ENCODE results near the gene FER. TPM values are rescaled to one million over a fixed set of nuclear protein-coding genes. Genes with fewer than 3 reads are reported as not detected.
"Not testable (repeated sequence)": the region's sequence is repeated elsewhere in the genome, so short reads cannot be mapped to it uniquely, and the experiment has no call there.

Gene FER
- total RNA-seq (10 to 100 TPM in 3 of 5 donors, 1 to 10 TPM in 2; 7.0 to 19.6 (median 10.4) TPM), total RNA-seq (14.5 to 74.1 (median 26.2) reads per million in 29 experiments)
- total RNA-seq (2013): 16.9 TPM

DNA sequence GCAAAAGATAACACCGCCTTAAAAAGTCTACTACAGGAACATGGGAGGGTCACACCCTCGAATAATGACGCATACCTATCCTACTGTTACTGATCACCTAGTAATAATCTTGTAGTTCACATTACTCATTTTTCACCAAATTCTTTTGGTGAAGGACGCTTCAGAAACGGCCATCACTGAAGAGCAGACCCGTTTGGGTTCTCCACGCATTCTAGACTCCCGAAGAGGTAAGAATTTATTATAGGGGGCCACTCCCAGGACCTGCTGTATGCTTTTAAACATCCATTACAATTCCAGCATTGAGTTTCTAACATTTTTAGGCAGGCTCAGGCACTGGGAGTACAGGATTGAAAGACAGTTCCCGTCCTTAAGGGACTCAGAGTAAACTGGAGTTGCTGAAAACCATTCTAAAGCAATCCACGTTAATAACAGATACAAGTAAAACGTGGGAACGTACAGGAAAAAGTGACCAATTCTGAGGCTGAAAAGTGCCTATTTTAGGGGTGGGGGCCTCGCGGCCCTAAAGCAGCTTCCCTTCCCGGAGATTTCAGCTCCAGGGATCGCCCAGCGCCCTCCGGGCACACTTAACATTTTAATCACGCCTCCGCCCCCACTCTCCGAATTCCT is at the start of gene FER:
Gene FER (plus strand): TSS at position 124 of the 627 bp plus-strand sequence. CDS start 50,286 bp downstream, outside the sequence.
- Histone ChIP-seq H3K4me1 (ENCODE audit: control insufficient read depth in 1 of 2, extremely low read depth in 1 of 2, insufficient read depth in 2 of 2, low read length in 2 of 2) (peaks cover 5 to 13% of the 10 kb centered on the region in 2 experiments), H3K27me3 (replicated peaks in 1 of 2; ENCODE audit: control insufficient read depth in 2 of 2, extremely low read depth in 1 of 2, insufficient read depth in 2 of 2, low read length in 1 of 2) (no peaks in the 10 kb centered on the region), H3K36me3 (ENCODE audit: control insufficient read depth in 2 of 2, extremely low read depth in 1 of 2, insufficient read depth in 1 of 2, low read length in 1 of 2) (no peaks in the 10 kb centered on the region), H3K27ac (ENCODE audit: low read length) (peak within 1 kb of the TSS; percentile 89), H3K4me3 (ENCODE audit: control insufficient read depth in 1 of 2, extremely low read depth in 1 of 2, low read length in 1 of 2) (peak within 1 kb of the TSS; percentile 87 to 93), H3K9me3 (no peaks in the 10 kb centered on the region)
- peak within 1 kb of the TSS; percentile 77 to 83 for H3K27ac Mint-ChIP-seq
- ATAC-seq (replicated peaks in 1 of 4) (peak; percentile 8 to 53 (median 12)), DNase-seq (peak in 30 of 35 experiments; percentile 8 to 86 (median 45))
- POLR2A ChIA-PET: interaction anchor here (0.7 to 1.1 kb wide), 4 partner anchors 19 to 366 kb away, joined by 3 to 12 read pairs (median 4); partner anchors contain the start of gene FBXL17 (in 1 of the 2)
- H3K36me3 Mint-ChIP-seq: no peaks in the 10 kb centered on the region
- H3K4me3 Mint-ChIP-seq: peak within 1 kb of the TSS; percentile 87 to 99 (median 89)
- peaks cover 11 to 22% (median 22%) of the 10 kb centered on the region in 3 donors for H3K4me1 Mint-ChIP-seq
- WGBS (ENCODE audit: insufficient coverage): 4% methylated on average over 5 of the region's 21 CpGs
- CTCF ChIA-PET: interaction anchor here in 1 of 2 donors (0.7 kb wide), 1 partner anchor 139 kb away, joined by 5 read pairs; no protein-coding TSS in a partner anchor
- H3K9me3 Mint-ChIP-seq: no peaks in the 10 kb centered on the region
- H3K27me3 Mint-ChIP-seq: peaks cover 0 to 4% of the 10 kb centered on the region in 2 donors

DNA sequence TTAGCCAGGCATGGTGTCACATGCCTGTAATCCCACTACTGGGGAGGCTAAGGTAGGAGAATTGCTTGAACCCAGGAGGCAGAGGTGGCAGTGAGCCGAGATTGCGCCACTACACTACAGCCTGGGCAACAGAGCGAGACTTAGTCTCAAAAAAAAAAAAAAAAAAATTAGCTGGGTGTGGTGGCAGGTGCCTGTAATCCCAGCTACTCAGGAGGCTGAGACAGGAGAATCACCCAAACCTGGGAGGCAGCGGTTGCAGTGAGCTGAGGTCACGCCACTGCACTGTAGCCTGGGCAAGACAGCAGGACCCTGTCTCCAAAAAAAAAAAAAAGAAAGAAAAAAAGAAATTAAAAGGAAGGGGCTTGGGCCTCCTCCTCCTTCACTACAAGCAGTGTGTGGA is 47.3 kb upstream of the FER start:
- ATAC-seq (replicated peaks in 1 of 4); H3K36me3 ChIP-seq (ENCODE audit: control insufficient read depth in 2 of 2, extremely low read depth in 1 of 2, insufficient read depth in 1 of 2, low read length in 1 of 2); H3K27ac ChIP-seq (ENCODE audit: low read length); DNase-seq; H3K4me3 ChIP-seq (ENCODE audit: control insufficient read depth in 1 of 2, extremely low read depth in 1 of 2, low read length in 1 of 2); H3K4me1 Mint-ChIP-seq; H3K27me3 ChIP-seq (replicated peaks in 1 of 2; ENCODE audit: control insufficient read depth in 2 of 2, extremely low read depth in 1 of 2, insufficient read depth in 2 of 2, low read length in 1 of 2); H3K4me1 ChIP-seq (ENCODE audit: control insufficient read depth in 1 of 2, extremely low read depth in 1 of 2, insufficient read depth in 2 of 2, low read length in 2 of 2); H3K4me3 Mint-ChIP-seq; H3K36me3 Mint-ChIP-seq; H3K27me3 Mint-ChIP-seq; H3K9me3 Mint-ChIP-seq; H3K9me3 ChIP-seq; H3K27ac Mint-ChIP-seq: not testable (repeated sequence)
- no CpG with 5 or more reads among the region's 5 CpGs for WGBS (ENCODE audit: insufficient coverage)
- CTCF ChIA-PET: interaction anchor here in 1 of 2 donors (0.6 to 0.7 kb wide), 3 partner anchors 16 to 914 kb away, joined by 3 to 6 read pairs (median 3); no protein-coding TSS in a partner anchor
- POLR2A ChIA-PET: interaction anchor here in 1 of 2 donors (0.6 to 0.7 kb wide), 2 partner anchors 101 to 1156 kb away, joined by 4 to 6 read pairs; no protein-coding TSS in a partner anchor

DNA sequence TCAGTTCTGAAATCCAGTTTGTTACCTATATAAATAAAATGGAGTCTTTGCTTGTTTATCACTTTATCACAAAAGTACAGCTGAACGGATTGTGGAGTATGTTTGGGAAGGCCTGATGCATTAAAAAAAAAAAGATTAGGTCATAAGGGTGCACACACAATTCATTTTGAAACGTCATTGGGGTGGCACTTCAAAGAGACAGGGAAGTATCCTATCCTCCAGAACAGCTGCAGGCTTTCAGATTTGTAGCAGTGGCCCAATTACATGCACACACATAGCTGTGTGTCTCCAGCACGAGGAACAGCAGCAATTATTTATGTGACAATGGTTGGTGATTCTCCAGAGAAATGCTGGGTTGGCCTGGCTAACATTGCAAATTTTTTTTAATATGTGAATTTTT is 46.8 kb upstream of the FER start:
- no peaks in the 10 kb centered on the region for H3K4me1 ChIP-seq (ENCODE audit: control insufficient read depth in 1 of 2, extremely low read depth in 1 of 2, insufficient read depth in 2 of 2, low read length in 2 of 2)
- H3K36me3 ChIP-seq (ENCODE audit: control insufficient read depth in 2 of 2, extremely low read depth in 1 of 2, insufficient read depth in 1 of 2, low read length in 1 of 2): no peaks in the 10 kb centered on the region
- H3K4me3 ChIP-seq (ENCODE audit: control insufficient read depth in 1 of 2, extremely low read depth in 1 of 2, low read length in 1 of 2): no peak overlapping the region
- Mint-ChIP-seq H3K27me3 (peaks cover 0 to 4% of the 10 kb centered on the region in 2 donors), H3K9me3 (no peaks in the 10 kb centered on the region), H3K4me1 (no peaks in the 10 kb centered on the region), H3K4me3 (no peak overlapping the region), H3K27ac (no peak overlapping the region), H3K36me3 (no peaks in the 10 kb centered on the region)
- H3K27me3 ChIP-seq (replicated peaks in 1 of 2; ENCODE audit: control insufficient read depth in 2 of 2, extremely low read depth in 1 of 2, insufficient read depth in 2 of 2, low read length in 1 of 2): no peaks in the 10 kb centered on the region
- ATAC-seq (replicated peaks in 1 of 4): no peak
- WGBS (ENCODE audit: insufficient coverage): no CpG with 5 or more reads among the region's 3 CpGs
- POLR2A ChIA-PET: interaction anchor here in 1 of 2 donors (0.6 to 0.7 kb wide), 2 partner anchors 100 to 1156 kb away, joined by 4 to 6 read pairs; no protein-coding TSS in a partner anchor
- H3K9me3 ChIP-seq: no peaks in the 10 kb centered on the region
- DNase-seq: no peak
- CTCF ChIA-PET: interaction anchor here in 1 of 2 donors (0.6 to 0.7 kb wide), 2 partner anchors 17 to 914 kb away, joined by 3 to 6 read pairs; no protein-coding TSS in a partner anchor
- no peak overlapping the region for H3K27ac ChIP-seq (ENCODE audit: low read length)

DNA sequence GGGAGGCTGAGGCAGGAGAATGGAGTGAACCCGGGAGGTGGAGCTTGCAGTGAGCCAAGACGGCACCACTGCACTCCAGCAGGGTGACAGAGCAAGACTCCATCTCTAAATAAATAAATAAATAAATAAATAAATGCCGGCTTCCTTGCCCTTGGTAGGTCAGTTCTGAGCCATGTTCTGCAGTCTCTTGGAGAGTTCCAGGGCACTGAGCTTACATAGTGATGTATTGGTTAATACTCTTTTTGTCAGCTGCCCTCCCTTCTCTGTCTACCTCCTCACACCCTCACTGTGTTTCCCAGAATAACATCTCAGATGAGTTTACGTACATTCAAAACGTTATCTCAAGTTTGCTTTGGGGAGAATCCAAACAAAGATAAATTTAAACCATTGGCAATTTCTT is 45.2 kb upstream of the FER start:
- Histone ChIP-seq H3K27me3 (replicated peaks in 1 of 2; ENCODE audit: control insufficient read depth in 2 of 2, extremely low read depth in 1 of 2, insufficient read depth in 2 of 2, low read length in 1 of 2) (no peaks in the 10 kb centered on the region), H3K27ac (ENCODE audit: low read length) (no peak overlapping the region), H3K9me3 (no peaks in the 10 kb centered on the region), H3K4me3 (ENCODE audit: control insufficient read depth in 1 of 2, extremely low read depth in 1 of 2, low read length in 1 of 2) (no peak overlapping the region), H3K36me3 (ENCODE audit: control insufficient read depth in 2 of 2, extremely low read depth in 1 of 2, insufficient read depth in 1 of 2, low read length in 1 of 2) (no peaks in the 10 kb centered on the region), H3K4me1 (ENCODE audit: control insufficient read depth in 1 of 2, extremely low read depth in 1 of 2, insufficient read depth in 2 of 2, low read length in 2 of 2) (no peaks in the 10 kb centered on the region)
- Mint-ChIP-seq H3K27me3 (peaks cover 0 to 5% of the 10 kb centered on the region in 2 donors), H3K4me1 (no peaks in the 10 kb centered on the region), H3K27ac (no peak overlapping the region), H3K9me3 (no peaks in the 10 kb centered on the region), H3K4me3 (no peak overlapping the region), H3K36me3 (no peaks in the 10 kb centered on the region)
- DNase-seq (no peak), ATAC-seq (replicated peaks in 1 of 4) (no peak)
- WGBS (ENCODE audit: insufficient coverage): no CpG with 5 or more reads among the region's 5 CpGs
- ChIA-PET CTCF (no interaction called here), POLR2A (interaction anchor here in 1 of 2 donors (0.6 kb wide), 1 partner anchor 51 kb away, joined by 7 read pairs; no protein-coding TSS in a partner anchor)

DNA sequence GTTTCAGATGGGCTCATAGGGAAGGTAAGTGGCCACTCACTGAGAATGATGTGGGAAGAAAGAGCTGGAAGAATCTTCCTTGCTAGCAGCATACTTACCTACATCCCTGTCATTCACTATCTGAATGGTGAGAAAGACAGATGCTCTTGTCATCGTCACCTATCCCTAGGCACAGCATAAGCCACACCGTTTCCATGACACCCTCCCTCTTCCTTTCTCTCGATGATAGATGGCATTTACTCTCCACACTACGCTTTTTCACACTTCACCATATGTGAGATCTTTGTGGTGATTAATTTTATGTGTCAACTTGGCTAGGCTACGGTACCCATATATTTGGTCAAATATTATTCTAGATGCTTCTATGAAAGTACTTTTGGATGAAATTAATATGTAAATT is 44.4 kb upstream of the FER start:
- ATAC-seq (replicated peaks in 1 of 4): no peak
- Histone ChIP-seq H3K36me3 (ENCODE audit: control insufficient read depth in 2 of 2, extremely low read depth in 1 of 2, insufficient read depth in 1 of 2, low read length in 1 of 2) (no peaks in the 10 kb centered on the region), H3K27me3 (replicated peaks in 1 of 2; ENCODE audit: control insufficient read depth in 2 of 2, extremely low read depth in 1 of 2, insufficient read depth in 2 of 2, low read length in 1 of 2) (no peaks in the 10 kb centered on the region), H3K4me3 (ENCODE audit: control insufficient read depth in 1 of 2, extremely low read depth in 1 of 2, low read length in 1 of 2) (no peak overlapping the region), H3K9me3 (no peaks in the 10 kb centered on the region), H3K4me1 (ENCODE audit: control insufficient read depth in 1 of 2, extremely low read depth in 1 of 2, insufficient read depth in 2 of 2, low read length in 2 of 2) (no peaks in the 10 kb centered on the region), H3K27ac (ENCODE audit: low read length) (no peak overlapping the region)
- Mint-ChIP-seq H3K27me3 (peaks cover 0 to 5% of the 10 kb centered on the region in 2 donors), H3K9me3 (no peaks in the 10 kb centered on the region), H3K27ac (no peak overlapping the region), H3K4me3 (no peak overlapping the region), H3K4me1 (no peaks in the 10 kb centered on the region), H3K36me3 (no peaks in the 10 kb centered on the region)
- ChIA-PET POLR2A (no interaction called here), CTCF (interaction anchor here in 1 of 2 donors (0.6 kb wide), 1 partner anchor 11 kb away, joined by 3 read pairs; no protein-coding TSS in a partner anchor)
- DNase-seq: peak in 1 of 35 experiments; percentile 5
- WGBS (ENCODE audit: insufficient coverage): no CpG with 5 or more reads among the region's 5 CpGs

DNA sequence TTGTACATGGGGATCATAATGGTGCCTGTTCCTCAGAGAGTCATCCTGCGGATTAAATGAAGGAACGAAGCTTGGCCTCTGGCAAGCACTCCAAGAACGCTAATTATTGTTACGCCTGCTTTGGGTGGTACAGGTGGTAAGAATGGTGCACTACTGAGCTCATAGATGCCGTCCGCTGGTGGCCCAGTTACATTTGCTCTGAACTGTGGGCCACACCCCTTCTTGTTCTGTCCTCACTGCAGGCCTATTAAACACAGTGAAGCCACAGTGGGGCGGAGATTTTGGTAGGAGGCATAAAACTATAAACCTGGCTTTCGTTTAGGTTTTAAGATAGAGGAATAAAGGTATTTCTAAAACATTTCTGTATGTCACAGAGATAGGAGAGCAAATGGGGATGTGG is 40.6 kb upstream of the FER start:
- H3K27me3 Mint-ChIP-seq: peaks cover 8 to 9% of the 10 kb centered on the region in 2 donors
- CTCF ChIA-PET: interaction anchor here in 1 of 2 donors (0.7 kb wide), 1 partner anchor 12 kb away, joined by 3 read pairs; no protein-coding TSS in a partner anchor
- POLR2A ChIA-PET: interaction anchor here in 1 of 2 donors (0.7 kb wide), 1 partner anchor 8 kb away, joined by 3 read pairs; no protein-coding TSS in a partner anchor

More for the DNA sequence above, 40.6 kb upstream of the FER start:
- no peaks in the 10 kb centered on the region for H3K36me3 Mint-ChIP-seq
- Histone ChIP-seq H3K4me1 (ENCODE audit: control insufficient read depth in 1 of 2, extremely low read depth in 1 of 2, insufficient read depth in 2 of 2, low read length in 2 of 2) (no peaks in the 10 kb centered on the region), H3K27me3 (replicated peaks in 1 of 2; ENCODE audit: control insufficient read depth in 2 of 2, extremely low read depth in 1 of 2, insufficient read depth in 2 of 2, low read length in 1 of 2) (no peaks in the 10 kb centered on the region), H3K4me3 (ENCODE audit: control insufficient read depth in 1 of 2, extremely low read depth in 1 of 2, low read length in 1 of 2) (no peak overlapping the region), H3K9me3 (no peaks in the 10 kb centered on the region), H3K36me3 (ENCODE audit: control insufficient read depth in 2 of 2, extremely low read depth in 1 of 2, insufficient read depth in 1 of 2, low read length in 1 of 2) (no peaks in the 10 kb centered on the region), H3K27ac (ENCODE audit: low read length) (no peak overlapping the region)
- no peak for ATAC-seq (replicated peaks in 1 of 4)
- H3K4me3 Mint-ChIP-seq: no peak overlapping the region
- no peak overlapping the region for H3K27ac Mint-ChIP-seq
- no peaks in the 10 kb centered on the region for H3K4me1 Mint-ChIP-seq
- no peaks in the 10 kb centered on the region for H3K9me3 Mint-ChIP-seq
- no peak for DNase-seq
- 100% methylated on average over 4 of the region's 8 CpGs for whole genome bisulfite sequencing (ENCODE audit: insufficient coverage)

Measured in T-cell (primary cell).